IgD-negative memory B cell (primary cell): ENCODE results near the gene GRIK2. TPM values are rescaled to one million over a fixed set of nuclear protein-coding genes. Genes with fewer than 3 reads are reported as not detected.
"Not testable (repeated sequence)": the region's sequence is repeated elsewhere in the genome, so short reads cannot be mapped to it uniquely, and the experiment has no call there.

ENCODE experiments used
- H3K27ac Mint-ChIP-seq, 3 donors: one replicate each; pipeline ENCODE4 v1.8.0; 2020 to 2022; ENCODE audit warnings: mild to moderate bottlenecking in 3 of 3, mixed read lengths in 3 of 3, moderate library complexity in 1 of 3
- H3K27me3 Mint-ChIP-seq: one replicate; pipeline ENCODE4 v1.8.0; 2021; ENCODE audit warnings: mixed read lengths
- H3K36me3 Mint-ChIP-seq: one replicate; pipeline ENCODE4 v1.8.0; 2020; ENCODE audit warnings: mild to moderate bottlenecking, mixed read lengths
- H3K4me1 Mint-ChIP-seq, 3 donors: one replicate each; pipeline ENCODE4 v1.8.0; 2020 to 2022; ENCODE audit warnings: mixed read lengths in 3 of 3, mild to moderate bottlenecking in 1 of 3
- H3K4me3 Mint-ChIP-seq, 4 donors: one replicate each; pipeline ENCODE4 v1.8.0; 2020 to 2022; ENCODE audit warnings: mild to moderate bottlenecking in 4 of 4, mixed read lengths in 4 of 4, moderate library complexity in 3 of 4
- H3K9me3 Mint-ChIP-seq, 3 donors: one replicate each; pipeline ENCODE4 v1.8.0; 2020 to 2021; ENCODE audit warnings: mixed read lengths in 3 of 3, mild to moderate bottlenecking in 1 of 3
- polyA plus RNA-seq: library from polyadenylated mRNA; unstranded; fragments of 300-500 nt; fragmentation: Illumina TruSeq; gene quantifications from one replicate; pipeline ENCODE4 v1.2.3, GENCODE V29; 2021

The GRIK2 gene
- polyA plus RNA-seq: not detected

DNA sequence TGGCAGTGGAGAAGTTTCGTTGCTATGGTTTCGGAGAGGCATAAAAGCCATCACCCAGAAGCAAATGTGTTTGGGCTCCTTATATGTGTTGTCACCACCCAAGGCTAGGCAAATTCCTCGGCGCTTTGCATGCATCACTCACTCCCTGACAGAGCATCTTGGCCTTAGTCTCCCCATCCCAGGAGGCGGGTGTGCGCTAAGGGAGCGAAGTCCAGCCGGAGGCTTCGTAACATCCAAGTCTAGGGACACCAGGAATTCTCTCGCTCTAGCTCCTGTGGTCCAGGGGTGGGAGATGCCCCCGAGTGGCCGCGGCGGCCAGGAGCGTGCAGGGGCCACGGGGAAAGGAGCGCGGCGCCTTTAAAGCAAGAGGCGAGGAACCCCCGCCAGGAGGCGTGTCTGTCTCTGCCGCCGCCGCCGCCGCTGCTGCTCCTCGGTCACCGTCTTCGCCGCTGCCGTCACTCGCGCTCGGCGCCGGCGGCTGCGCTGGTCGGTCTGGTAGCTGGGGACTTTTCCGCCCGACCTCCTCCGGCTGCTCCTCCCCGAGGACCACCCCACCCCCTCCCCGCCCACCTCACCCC, at the start of gene GRIK2:
GRIK2 (plus strand) TSS at position 458 of the 578 bp plus-strand sequence.
- peak within 1 kb of the TSS in 1 of 4 donors; percentile 51 for H3K4me3 Mint-ChIP-seq
- H3K36me3 Mint-ChIP-seq: no peaks in the 10 kb centered on the region
- no peak within 1 kb of the TSS for H3K27ac Mint-ChIP-seq
- no peaks in the 10 kb centered on the region for H3K9me3 Mint-ChIP-seq
- peaks cover 34% of the 10 kb centered on the region for H3K27me3 Mint-ChIP-seq
- peaks cover 0 to 1% (median 0%) of the 10 kb centered on the region in 3 donors for H3K4me1 Mint-ChIP-seq

DNA sequence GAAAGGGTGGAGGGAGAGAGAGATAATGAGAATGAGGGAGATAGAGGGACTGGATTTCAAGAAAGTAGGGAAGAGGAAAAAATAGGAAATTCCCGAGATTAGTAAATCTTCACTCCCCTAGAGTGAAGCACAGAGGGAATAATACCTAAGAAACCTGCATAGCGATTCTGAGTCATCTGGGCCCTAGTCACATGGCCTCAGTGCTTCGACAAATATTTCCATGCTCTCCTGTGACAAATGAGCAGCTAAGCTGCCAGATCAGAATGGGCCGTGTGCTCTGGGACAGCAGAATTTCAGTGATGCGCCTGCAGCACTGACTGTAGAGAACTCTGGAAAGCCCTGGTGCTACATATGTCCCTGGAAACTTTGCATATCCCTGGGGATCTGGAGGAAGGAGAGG, 48.6 kb upstream of the GRIK2 start:
- Mint-ChIP-seq H3K9me3 (no peaks in the 10 kb centered on the region), H3K36me3 (no peaks in the 10 kb centered on the region), H3K4me3 (peak overlapping the region in 1 of 4 donors; percentile 9), H3K4me1 (no peaks in the 10 kb centered on the region), H3K27ac (no peak overlapping the region), H3K27me3 (no peaks in the 10 kb centered on the region)

DNA sequence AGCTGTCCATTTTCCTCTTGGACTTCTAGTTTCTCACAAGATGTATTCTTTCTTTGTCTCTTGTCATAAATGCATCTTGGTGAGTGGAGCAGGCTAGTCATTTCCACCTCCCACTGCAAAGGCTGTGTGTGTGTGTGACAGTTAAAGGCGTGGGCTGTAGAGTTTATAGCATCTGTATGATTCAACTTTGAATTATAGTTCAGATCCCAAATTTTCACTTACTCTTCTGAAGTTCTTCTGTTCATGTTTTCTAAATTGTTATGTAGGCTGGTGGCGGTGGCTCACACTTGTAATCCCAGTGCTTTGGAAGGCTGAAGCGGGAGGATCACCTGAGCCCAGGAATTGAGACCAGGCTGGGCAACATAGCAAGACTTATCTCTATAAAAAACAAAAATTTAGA, 44.7 kb upstream of the GRIK2 start:
- Mint-ChIP-seq H3K4me3 (no peak overlapping the region), H3K4me1 (no peaks in the 10 kb centered on the region), H3K27ac (no peak overlapping the region), H3K27me3 (no peaks in the 10 kb centered on the region), H3K36me3 (no peaks in the 10 kb centered on the region), H3K9me3 (no peaks in the 10 kb centered on the region)

DNA sequence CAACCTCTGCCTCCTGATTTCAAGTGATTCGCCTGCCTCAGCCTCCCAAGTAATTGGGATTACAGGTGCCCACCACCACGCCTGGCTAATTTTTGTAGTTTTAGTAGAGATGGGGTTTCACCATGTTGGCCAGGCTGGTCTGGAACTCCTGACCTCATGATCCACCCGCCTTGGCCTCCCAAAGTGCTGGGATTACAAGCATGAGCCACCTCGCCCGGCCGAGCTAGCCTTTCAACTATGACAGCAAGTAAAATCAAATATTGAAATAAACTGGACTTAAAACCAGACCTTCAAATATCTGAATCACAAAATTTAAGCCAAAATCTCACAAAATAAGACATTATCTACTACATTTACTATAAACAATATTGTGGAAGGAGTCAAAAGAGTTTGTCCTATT, 42.9 kb upstream of the GRIK2 start:
- H3K27me3 Mint-ChIP-seq, H3K9me3 Mint-ChIP-seq, H3K36me3 Mint-ChIP-seq, H3K27ac Mint-ChIP-seq, H3K4me3 Mint-ChIP-seq, H3K4me1 Mint-ChIP-seq: not testable (repeated sequence)

DNA sequence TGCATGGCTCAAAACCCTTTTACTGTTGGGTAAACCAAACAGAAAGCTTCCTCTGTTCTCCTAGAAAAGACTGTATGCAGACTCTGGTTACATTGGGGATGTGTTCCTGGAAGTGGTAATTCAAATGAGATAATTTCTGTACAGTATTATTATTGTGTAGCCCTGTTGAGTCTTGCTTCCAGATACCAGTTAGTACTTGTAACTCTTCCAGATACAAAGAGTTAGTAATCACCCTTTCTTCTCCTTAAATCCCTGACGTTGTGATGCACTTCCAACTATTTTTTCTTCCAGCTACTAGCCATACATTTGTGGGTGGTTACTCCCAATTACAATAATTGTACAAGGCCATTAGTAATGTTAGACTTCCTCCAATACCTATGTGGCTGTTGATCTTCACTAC, 42.3 kb upstream of the GRIK2 start:
- no peak overlapping the region for H3K4me3 Mint-ChIP-seq
- no peaks in the 10 kb centered on the region for H3K27me3 Mint-ChIP-seq
- no peak overlapping the region for H3K27ac Mint-ChIP-seq
- H3K4me1 Mint-ChIP-seq: no peaks in the 10 kb centered on the region
- H3K36me3 Mint-ChIP-seq: no peaks in the 10 kb centered on the region
- H3K9me3 Mint-ChIP-seq: no peaks in the 10 kb centered on the region

DNA sequence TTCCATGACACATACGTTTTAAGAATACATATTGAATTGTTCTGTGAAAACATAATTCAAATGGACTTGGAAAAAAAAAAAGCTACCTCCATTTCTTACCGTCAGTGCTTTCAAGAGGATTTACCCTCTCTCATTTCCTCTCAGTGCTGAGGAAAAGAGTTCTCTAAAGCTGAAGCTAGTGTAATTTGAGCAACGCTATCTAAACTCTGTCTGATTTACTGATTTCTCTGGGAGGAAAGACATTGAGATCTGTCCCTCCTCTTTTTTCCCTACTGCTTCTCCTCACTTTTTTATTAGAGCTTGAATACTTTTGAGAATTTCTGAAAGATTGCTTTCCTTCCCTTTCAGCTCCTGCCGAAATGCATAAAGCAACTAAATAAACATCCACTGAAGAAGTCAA, 41.2 kb upstream of the GRIK2 start:
- no peaks in the 10 kb centered on the region for H3K27me3 Mint-ChIP-seq
- H3K36me3 Mint-ChIP-seq: no peaks in the 10 kb centered on the region
- no peak overlapping the region for H3K4me3 Mint-ChIP-seq
- H3K27ac Mint-ChIP-seq: no peak overlapping the region
- no peaks in the 10 kb centered on the region for H3K4me1 Mint-ChIP-seq
- no peaks in the 10 kb centered on the region for H3K9me3 Mint-ChIP-seq

DNA sequence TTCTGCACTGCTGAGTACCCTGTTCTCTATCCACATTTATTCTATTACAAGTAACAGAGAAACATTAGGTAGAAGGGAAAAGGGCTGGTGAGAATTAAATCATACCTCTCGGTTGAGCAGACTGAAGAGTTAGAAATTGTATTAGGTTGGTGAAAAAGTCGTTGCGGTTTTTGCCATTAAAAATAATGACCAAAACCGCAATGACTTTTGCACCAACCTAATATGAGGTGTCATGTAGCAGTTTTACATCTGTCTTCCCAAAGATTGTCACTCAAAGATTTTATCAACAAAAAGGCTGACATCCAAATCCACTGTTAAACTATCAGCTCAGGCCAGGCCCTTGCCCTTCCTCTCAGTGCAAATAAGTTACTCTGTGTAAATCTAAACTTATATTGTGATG, 28.3 kb upstream of the GRIK2 start:
- peaks cover 0 to 1% (median 1%) of the 10 kb centered on the region in 3 donors for H3K9me3 Mint-ChIP-seq
- H3K27me3 Mint-ChIP-seq: no peaks in the 10 kb centered on the region

DNA sequence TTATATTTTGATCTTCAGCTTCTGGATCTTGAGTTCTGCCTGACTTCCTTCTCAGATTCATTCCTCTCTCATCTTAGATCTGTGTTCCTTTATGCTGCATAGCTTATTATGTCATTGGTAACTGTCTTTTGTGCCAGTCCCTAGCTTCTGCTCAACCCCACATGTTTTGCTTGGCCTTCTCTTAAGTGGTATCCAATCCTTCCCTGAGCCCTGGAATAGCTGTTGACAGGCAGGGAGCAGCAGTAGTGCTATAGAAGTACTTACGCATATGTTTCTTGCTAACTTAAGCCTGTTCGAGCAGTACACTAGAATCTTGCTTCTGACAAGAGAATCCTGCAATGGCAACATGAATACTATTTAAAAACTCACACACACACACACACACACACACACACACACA, 13.6 kb upstream of the GRIK2 start:
- Mint-ChIP-seq H3K27me3 (peaks cover 2% of the 10 kb centered on the region), H3K27ac (no peak overlapping the region), H3K36me3 (no peaks in the 10 kb centered on the region), H3K9me3 (peaks cover 0 to 2% (median 0%) of the 10 kb centered on the region in 3 donors), H3K4me3 (no peak overlapping the region), H3K4me1 (no peaks in the 10 kb centered on the region)

More for the DNA sequence above, 28.3 kb upstream of the GRIK2 start:
- Mint-ChIP-seq H3K27ac (no peak overlapping the region), H3K36me3 (peaks cover 1% of the 10 kb centered on the region), H3K4me1 (no peaks in the 10 kb centered on the region), H3K4me3 (no peak overlapping the region)

DNA sequence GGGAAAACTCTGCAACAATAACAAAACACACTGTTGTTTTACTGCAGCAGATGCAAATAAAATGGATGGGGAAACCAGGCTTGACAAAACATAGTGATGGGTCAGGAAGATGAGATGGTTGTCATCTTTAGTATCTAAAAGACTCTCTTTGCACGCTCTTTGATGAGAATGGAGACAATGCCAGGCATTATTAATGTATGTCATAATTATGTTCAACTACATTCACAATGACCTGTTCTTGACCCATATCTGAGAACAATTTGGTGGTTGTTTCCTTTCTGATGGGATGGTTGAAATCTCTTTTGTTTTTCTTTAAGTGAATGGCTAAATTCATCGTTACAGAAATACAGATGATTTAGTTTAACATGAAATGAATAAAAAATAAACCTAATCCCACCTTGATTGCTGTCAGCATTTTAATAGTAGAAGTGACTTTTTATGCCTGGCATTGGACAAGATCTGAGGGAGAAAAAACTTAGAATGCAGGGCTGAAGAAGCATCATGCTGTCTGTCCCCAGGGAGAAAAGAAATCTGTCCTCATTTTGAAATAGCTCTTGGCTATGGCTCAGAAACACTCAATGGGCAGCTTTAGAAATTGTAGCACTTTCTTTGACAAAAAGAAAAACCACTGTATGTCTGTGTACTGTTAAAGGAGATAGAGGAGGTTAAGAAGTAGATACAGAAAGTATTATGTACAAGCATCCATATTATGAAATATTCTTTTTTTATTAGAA, 12.4 kb upstream of the GRIK2 start:
- Mint-ChIP-seq H3K9me3 (peaks cover 0 to 2% (median 0%) of the 10 kb centered on the region in 3 donors), H3K4me1 (no peaks in the 10 kb centered on the region), H3K27me3 (peaks cover 2% of the 10 kb centered on the region), H3K36me3 (no peaks in the 10 kb centered on the region), H3K4me3 (no peak overlapping the region), H3K27ac (no peak overlapping the region)

DNA sequence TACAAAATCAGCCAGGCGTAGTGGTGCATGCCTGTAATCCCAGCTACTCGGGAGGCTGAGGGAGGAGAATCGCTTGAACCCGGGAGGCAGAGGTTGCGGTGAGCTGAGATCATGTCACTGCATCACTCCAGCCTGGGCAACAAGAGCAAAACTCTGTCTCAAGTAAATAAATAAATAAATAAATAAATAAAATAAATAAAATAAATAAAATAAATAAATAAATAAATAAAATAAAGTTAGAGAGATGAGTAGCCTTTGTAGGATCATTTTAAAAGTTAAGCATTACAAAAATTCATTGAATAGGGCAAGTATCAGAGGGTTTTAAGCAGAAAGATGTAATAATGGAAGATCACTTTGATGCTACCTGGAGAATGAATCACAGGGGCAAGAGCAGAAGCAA, 9.8 kb upstream of the GRIK2 start:
- H3K9me3 Mint-ChIP-seq, H3K4me1 Mint-ChIP-seq, H3K36me3 Mint-ChIP-seq, H3K27me3 Mint-ChIP-seq, H3K4me3 Mint-ChIP-seq, H3K27ac Mint-ChIP-seq: not testable (repeated sequence)

DNA sequence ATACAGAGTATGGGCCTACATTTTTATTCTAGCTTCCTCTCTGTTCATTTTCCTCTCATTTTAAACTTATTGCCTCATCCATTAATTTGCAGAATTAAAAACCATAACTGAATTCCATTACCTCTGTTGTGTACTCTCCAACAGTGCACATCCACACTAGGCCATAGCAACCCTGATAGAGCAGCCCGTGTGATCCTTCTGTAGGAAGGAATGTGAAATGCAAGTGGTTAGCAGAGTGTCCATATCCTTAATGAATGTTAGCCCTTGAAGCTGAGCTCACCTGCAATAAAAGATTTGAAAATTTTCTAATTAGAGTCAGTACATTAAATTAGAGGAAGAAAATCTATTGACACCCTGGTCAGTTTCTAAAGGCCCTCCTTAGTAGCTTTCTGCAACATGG, 6.5 kb upstream of the GRIK2 start:
- Mint-ChIP-seq H3K27ac (no peak overlapping the region), H3K4me3 (no peak overlapping the region), H3K36me3 (no peaks in the 10 kb centered on the region), H3K4me1 (no peaks in the 10 kb centered on the region), H3K27me3 (peaks cover 8% of the 10 kb centered on the region), H3K9me3 (no peaks in the 10 kb centered on the region)

DNA sequence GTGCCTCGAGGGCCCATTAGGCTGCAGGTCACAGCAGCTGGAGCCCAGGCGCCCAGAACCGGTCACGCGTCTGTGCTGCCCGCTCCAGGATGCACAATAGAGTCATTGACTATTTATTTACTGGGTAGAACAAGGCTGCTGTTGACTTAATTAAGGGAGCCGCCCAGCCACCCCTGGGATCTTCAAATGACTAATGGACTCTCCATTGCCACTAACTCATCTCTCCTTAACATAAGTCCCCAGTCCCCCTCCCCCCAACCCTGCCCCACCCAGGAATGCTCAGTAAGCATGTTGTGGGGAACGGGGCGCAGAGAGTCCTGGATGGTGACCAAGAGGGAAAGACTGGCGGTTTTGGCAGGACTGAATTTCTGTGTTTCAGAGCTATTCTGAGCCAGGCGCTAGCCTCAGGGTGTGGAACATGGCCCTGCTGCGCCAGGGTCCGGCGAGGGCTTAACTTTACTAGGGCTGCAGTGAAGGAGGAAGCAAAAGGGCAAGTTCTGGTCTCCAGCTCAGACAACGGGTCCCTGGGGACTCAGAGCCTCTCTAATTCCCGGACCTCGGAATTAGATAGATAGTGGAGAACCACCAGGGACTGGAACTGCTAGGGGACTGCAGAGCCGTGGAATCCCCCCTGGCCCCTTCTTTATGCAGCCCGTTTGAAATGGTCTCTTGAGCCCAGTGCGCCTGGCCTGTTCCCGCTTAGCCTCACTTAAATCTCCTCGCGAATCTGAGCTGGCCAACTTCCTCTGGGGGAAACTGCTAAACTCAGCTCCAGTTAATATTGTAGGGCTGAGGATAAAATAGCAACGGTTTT, 1.5 kb upstream of the GRIK2 start:
- H3K9me3 Mint-ChIP-seq: no peaks in the 10 kb centered on the region
- H3K4me1 Mint-ChIP-seq: peaks cover 0 to 1% (median 0%) of the 10 kb centered on the region in 3 donors
- H3K27ac Mint-ChIP-seq: no peak overlapping the region
- H3K36me3 Mint-ChIP-seq: no peaks in the 10 kb centered on the region
- H3K4me3 Mint-ChIP-seq: no peak overlapping the region
- H3K27me3 Mint-ChIP-seq: peaks cover 32% of the 10 kb centered on the region

DNA sequence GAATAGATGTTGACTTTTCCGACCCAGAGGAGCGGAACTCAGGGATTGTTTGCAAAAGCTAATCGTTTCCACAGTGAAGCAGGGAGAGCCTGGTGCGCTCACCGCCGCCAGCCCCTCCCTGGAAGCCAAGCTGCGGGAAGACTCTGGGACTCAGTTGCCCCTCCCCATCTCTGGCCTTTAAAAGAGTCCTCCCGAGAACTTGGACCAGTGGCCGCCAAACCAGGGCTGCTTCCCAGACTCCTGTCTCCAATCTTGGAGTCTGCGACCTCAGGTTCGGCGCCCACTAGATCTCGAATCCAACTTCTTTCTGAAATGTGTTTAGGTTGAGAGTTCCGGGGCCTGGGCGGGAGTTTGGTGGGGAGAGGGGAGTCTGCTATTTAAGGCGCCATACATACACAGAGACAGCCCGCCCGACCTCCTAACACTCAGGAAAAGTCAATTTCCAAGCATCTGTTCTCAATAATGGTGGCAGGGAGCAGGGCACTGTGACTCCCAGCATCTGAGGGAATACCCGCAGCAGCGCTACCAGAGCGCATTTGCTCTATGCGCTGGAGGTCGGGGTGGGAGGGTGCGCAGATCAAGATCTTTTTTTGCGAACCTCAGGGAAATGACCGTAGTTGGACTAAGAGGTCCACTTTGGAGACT, 800 bp upstream of the GRIK2 start:
- Mint-ChIP-seq H3K27me3 (peaks cover 32% of the 10 kb centered on the region), H3K9me3 (no peaks in the 10 kb centered on the region), H3K4me3 (no peak overlapping the region), H3K4me1 (peaks cover 0 to 1% (median 0%) of the 10 kb centered on the region in 3 donors), H3K27ac (no peak overlapping the region), H3K36me3 (no peaks in the 10 kb centered on the region)

DNA sequence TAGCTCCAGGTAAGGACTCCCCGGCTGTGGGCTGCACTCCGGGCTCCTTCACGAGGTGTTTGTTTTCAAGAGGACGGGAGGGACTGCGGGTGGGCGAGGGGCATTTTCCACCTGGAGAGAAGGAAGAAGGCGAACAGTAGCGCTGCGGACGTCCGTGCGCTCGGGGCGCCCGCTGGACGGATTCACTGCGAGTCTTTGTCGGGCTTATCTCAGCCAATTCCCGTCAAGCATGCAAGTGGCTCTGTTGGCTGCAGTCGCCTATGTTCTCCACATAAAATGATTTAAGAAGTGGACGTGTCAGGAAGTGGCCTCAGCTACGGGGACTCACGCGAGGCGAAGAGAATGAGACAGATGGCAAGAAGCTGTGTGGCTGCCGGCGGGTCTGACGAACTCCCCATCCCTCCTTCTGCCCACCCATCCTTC, 332 bp downstream of the GRIK2 start:
- Mint-ChIP-seq H3K27ac (no peak overlapping the region), H3K4me1 (peaks cover 0 to 1% (median 0%) of the 10 kb centered on the region in 3 donors), H3K9me3 (peaks cover 0 to 2% (median 0%) of the 10 kb centered on the region in 3 donors), H3K36me3 (no peaks in the 10 kb centered on the region), H3K27me3 (peaks cover 36% of the 10 kb centered on the region), H3K4me3 (peak overlapping the region in 1 of 4 donors; percentile 51)

DNA sequence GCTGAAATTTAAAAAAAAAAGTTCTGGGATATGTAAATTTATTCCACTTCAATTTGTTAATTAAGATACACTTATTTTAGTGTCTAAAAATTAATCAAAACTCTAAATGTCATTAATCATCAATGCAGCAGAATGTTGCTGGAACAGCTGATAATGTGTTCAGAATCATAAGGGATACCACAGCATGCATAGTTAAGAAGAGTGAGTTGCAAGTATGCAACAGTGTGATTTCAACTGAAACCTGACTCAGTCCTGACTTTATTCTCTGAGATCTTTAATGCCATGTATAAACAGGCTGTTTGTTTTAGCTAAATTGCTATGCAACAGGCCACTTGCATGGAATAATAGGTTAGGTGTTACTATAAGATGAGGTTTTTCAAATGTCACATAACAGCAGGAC, 1.4 kb downstream of the GRIK2 start:
- peaks cover 0 to 2% (median under 1%) of the 10 kb centered on the region in 3 donors for H3K9me3 Mint-ChIP-seq
- H3K4me1 Mint-ChIP-seq: peaks cover 0 to 1% (median 0%) of the 10 kb centered on the region in 3 donors
- H3K27ac Mint-ChIP-seq: no peak overlapping the region
- H3K4me3 Mint-ChIP-seq: no peak overlapping the region
- peaks cover 44% of the 10 kb centered on the region for H3K27me3 Mint-ChIP-seq
- H3K36me3 Mint-ChIP-seq: no peaks in the 10 kb centered on the region
